Stimulated activated CD8-positive, alpha-beta memory T cell treated with anti-CD3 and anti-CD28 coated beads, Interleukin-15, amount 100 ng/mL, for 48 hours (primary cell): ENCODE data around the gene KCND1.

ENCODE experiments used
- DNase-seq, 2 donors: peaks; one replicate each; pipeline ENCODE4 v3.0.0-alpha.2; 2020; ENCODE audit warnings: low read depth in 2 of 2

KCND1 gene

GRCh38 chrX:48913605-48914366 is 57.9 kb downstream of the KCND1 start:
- DNase-seq = no peak

- peak; percentile 78 to 80 for DNase-seq
These were observed 60.0 kb downstream of the KCND1 start, which contains the start of gene SLC35A2 for GRCh38 chrX:48911412-48912182. Gene SLC35A2 (minus strand): TSS chrX:48911646. CDS start chrX:48911636, 10 bp downstream.
